Measurements from ENCODE around the gene CTSH. TPM values are rescaled to one million over a fixed set of nuclear protein-coding genes. Genes with fewer than 3 reads are reported as not detected.
"Not testable (repeated sequence)": the region's sequence is repeated elsewhere in the genome, so short reads cannot be mapped to it uniquely, and the experiment has no call there.

Gene CTSH
- total RNA-seq, 1 donor from 2014 or later: 5.7 TPM

- TF ChIP-seq CTCF (IDR thresholded peaks at IDR 0.05; ENCODE audit: insufficient read depth, low read depth, low read length): no peak
- TF ChIP-seq EZH2 (IDR thresholded peaks at IDR 0.05; ENCODE audit: insufficient read depth, low read length): no peak
- Histone ChIP-seq H3K79me2 (ENCODE audit: insufficient read depth, low read length) (peaks cover 46% of the 10 kb centered on the region), H3K27ac (ENCODE audit: low read depth, low read length) (peak within 1 kb of the TSS; percentile 100), H3K27me3 (ENCODE audit: insufficient read depth, low read length) (no peaks in the 10 kb centered on the region), H3K9me3 (ENCODE audit: insufficient read depth, low read depth, low read length) (no peaks in the 10 kb centered on the region), H3K4me3 (ENCODE audit: insufficient read depth, low read depth, low read length) (peak within 1 kb of the TSS; percentile 95), H2AFZ (ENCODE audit: low read depth, low read length) (peak within 1 kb of the TSS; percentile 98), H3K36me3 (ENCODE audit: insufficient read depth, low read length) (no peaks in the 10 kb centered on the region), H3K4me1 (ENCODE audit: insufficient read depth, low read length) (peaks cover 20% of the 10 kb centered on the region), H3K9ac (ENCODE audit: low read length) (peak within 1 kb of the TSS; percentile 100), H4K20me1 (ENCODE audit: insufficient read depth, low read length) (peaks cover 39% of the 10 kb centered on the region), H3K4me2 (ENCODE audit: low read length) (peak within 1 kb of the TSS; percentile 87)
- Mint-ChIP-seq H3K4me1 (ENCODE audit: low read depth, unreplicated experiment) (peaks cover 7% of the 10 kb centered on the region), H3K9me3 (ENCODE audit: unreplicated experiment) (no peaks in the 10 kb centered on the region), H3K27me3 (ENCODE audit: low read depth, unreplicated experiment) (no peaks in the 10 kb centered on the region), H3K36me3 (ENCODE audit: low read depth, unreplicated experiment) (peaks cover 3% of the 10 kb centered on the region), H3K27ac (ENCODE audit: unreplicated experiment) (peak within 1 kb of the TSS; percentile 100), H3K4me3 (ENCODE audit: unreplicated experiment) (peak within 1 kb of the TSS; percentile 99)
- peak; percentile 89 for DNase-seq (ENCODE audit: low read depth)
- no peak for FAIRE-seq
These were observed 72.5 kb downstream of the CTSH start, which contains the start of gene MORF4L1 for GRCh38 chr15:78872155-78872971. TSS of gene MORF4L1 (plus strand) at chr15:78872890. CDS start at chr15:78873018, 128 bp downstream.

GRCh38 chr15:78871483-78872127 is 73.2 kb downstream of the CTSH start:
- H3K4me1 Mint-ChIP-seq (ENCODE audit: low read depth, unreplicated experiment); H3K9me3 ChIP-seq (ENCODE audit: insufficient read depth, low read depth, low read length); H3K36me3 Mint-ChIP-seq (ENCODE audit: low read depth, unreplicated experiment); H3K36me3 ChIP-seq (ENCODE audit: insufficient read depth, low read length); H3K27me3 Mint-ChIP-seq (ENCODE audit: low read depth, unreplicated experiment); H3K9me3 Mint-ChIP-seq (ENCODE audit: unreplicated experiment); H3K27me3 ChIP-seq (ENCODE audit: insufficient read depth, low read length); H3K4me3 ChIP-seq (ENCODE audit: insufficient read depth, low read depth, low read length); H3K27ac Mint-ChIP-seq (ENCODE audit: unreplicated experiment); FAIRE-seq; DNase-seq (ENCODE audit: low read depth): not testable (repeated sequence)
- Histone ChIP-seq H3K9ac (ENCODE audit: low read length) (peak overlapping the region; percentile 80), H3K4me1 (ENCODE audit: insufficient read depth, low read length) (peaks cover 12% of the 10 kb centered on the region), H4K20me1 (ENCODE audit: insufficient read depth, low read length) (peaks cover 31% of the 10 kb centered on the region), H3K4me2 (ENCODE audit: low read length) (peak overlapping the region; percentile 87), H3K79me2 (ENCODE audit: insufficient read depth, low read length) (peaks cover 38% of the 10 kb centered on the region), H2AFZ (ENCODE audit: low read depth, low read length) (peak overlapping the region; percentile 98), H3K27ac (ENCODE audit: low read depth, low read length) (peak overlapping the region; percentile 83)
- H3K4me3 Mint-ChIP-seq (ENCODE audit: unreplicated experiment): peak overlapping the region; percentile 86

Other genes with a start within 250 kb of the CTSH start
- gene ADAMTS7, start 133.6 kb downstream of the CTSH start, total RNA-seq: 21.4 and 25.5 TPM in 2 replicates
- 398 and 411 TPM in 2 replicates for gene MORF4L1, start 72.2 kb downstream of the CTSH start, total RNA-seq
- gene RASGRF1, start 145.7 kb upstream of the CTSH start, total RNA-seq: 0.55 and 1.2 TPM in 2 replicates

Data from astrocyte (in vitro differentiated cells and primary cell).